ENCODE data around the gene GSTM2. TPM values are rescaled to one million over a fixed set of nuclear protein-coding genes. Genes with fewer than 3 reads are reported as not detected.
"Not testable (repeated sequence)": the region's sequence is repeated elsewhere in the genome, so short reads cannot be mapped to it uniquely, and the experiment has no call there.

Gene GSTM2
- total RNA-seq, 4 donors from 2014 or later = 32.1 to 154 (median 72.1) TPM

- TF ChIP-seq POLR2A (IDR thresholded peaks at IDR 0.05) = no peak
- no peak for TF ChIP-seq CTCF (IDR thresholded peaks at IDR 0.05)
- no peak for DNase-seq
- Histone ChIP-seq H3K4me3 (no peak overlapping the region), H3K27me3 (no peaks in the 10 kb centered on the region), H3K9me3 (no peaks in the 10 kb centered on the region), H3K36me3 (no peaks in the 10 kb centered on the region), H3K4me1 (no peaks in the 10 kb centered on the region), H3K27ac (no peak overlapping the region)
- intact Hi-C loops (cut with DNase I; ENCODE audit: low total_unique reads) = no loop called here
These were observed 1.5 kb downstream of the GSTM2 start for GRCh38 chr1:109669246-109669948.

GRCh38 chr1:109669949-109670302 is 2.1 kb downstream of the GSTM2 start:
- DNase-seq; intact Hi-C loops (cut with DNase I; ENCODE audit: low total_unique reads): not testable (repeated sequence)

GRCh38 chr1:109671067-109671466 is 3.2 kb downstream of the GSTM2 start:
- no peak overlapping the region for H3K4me3 ChIP-seq
- H3K27me3 ChIP-seq = no peaks in the 10 kb centered on the region
- no peak for DNase-seq
- H3K9me3 ChIP-seq = no peaks in the 10 kb centered on the region
- no peaks in the 10 kb centered on the region for H3K4me1 ChIP-seq
- no peak for TF ChIP-seq CTCF (IDR thresholded peaks at IDR 0.05)
- no peak for TF ChIP-seq POLR2A (IDR thresholded peaks at IDR 0.05)
- intact Hi-C loops (cut with DNase I; ENCODE audit: low total_unique reads) = no loop called here
- no peak overlapping the region for H3K27ac ChIP-seq
- H3K36me3 ChIP-seq = no peaks in the 10 kb centered on the region

More at GRCh38 chr1:109669949-109670302, 2.1 kb downstream of the GSTM2 start:
- not testable (repeated sequence) for H3K9me3 ChIP-seq, H3K27ac ChIP-seq, H3K36me3 ChIP-seq, H3K4me3 ChIP-seq, H3K27me3 ChIP-seq, H3K4me1 ChIP-seq

GRCh38 chr1:109673861-109674260 is 6.0 kb downstream of the GSTM2 start:
- H3K27me3 ChIP-seq; DNase-seq; H3K4me3 ChIP-seq; H3K27ac ChIP-seq; H3K36me3 ChIP-seq; H3K4me1 ChIP-seq; H3K9me3 ChIP-seq; intact Hi-C loops (cut with DNase I; ENCODE audit: low total_unique reads): not testable (repeated sequence)

- DNase-seq; intact Hi-C loops (cut with DNase I; ENCODE audit: low total_unique reads); H3K4me3 ChIP-seq; H3K27ac ChIP-seq; H3K4me1 ChIP-seq; H3K9me3 ChIP-seq; H3K36me3 ChIP-seq; H3K27me3 ChIP-seq: not testable (repeated sequence)
These were observed 9.0 kb downstream of the GSTM2 start for GRCh38 chr1:109676683-109677381.

- Histone ChIP-seq H3K27ac (no peak overlapping the region), H3K9me3 (no peaks in the 10 kb centered on the region), H3K4me1 (no peaks in the 10 kb centered on the region), H3K27me3 (no peaks in the 10 kb centered on the region), H3K4me3 (no peak overlapping the region), H3K36me3 (no peaks in the 10 kb centered on the region)
- TF ChIP-seq CTCF (IDR thresholded peaks at IDR 0.05) = no peak
- no peak for TF ChIP-seq POLR2A (IDR thresholded peaks at IDR 0.05)
- intact Hi-C loops (cut with DNase I; ENCODE audit: low total_unique reads) = no loop called here
- no peak for DNase-seq
These were observed 9.6 kb downstream of the GSTM2 start for GRCh38 chr1:109677459-109677858.

GRCh38 chr1:109678637-109679036 is 10.8 kb downstream of the GSTM2 start:
- H3K27ac ChIP-seq; H3K4me1 ChIP-seq; DNase-seq; intact Hi-C loops (cut with DNase I; ENCODE audit: low total_unique reads); H3K4me3 ChIP-seq; H3K36me3 ChIP-seq; H3K9me3 ChIP-seq; H3K27me3 ChIP-seq: not testable (repeated sequence)

- H3K4me1 ChIP-seq; H3K4me3 ChIP-seq; H3K36me3 ChIP-seq; H3K27me3 ChIP-seq; DNase-seq; H3K27ac ChIP-seq; H3K9me3 ChIP-seq; intact Hi-C loops (cut with DNase I; ENCODE audit: low total_unique reads): not testable (repeated sequence)
These were observed 16.9 kb downstream of the GSTM2 start for GRCh38 chr1:109684777-109685176.

GRCh38 chr1:109685399-109685798 is 17.5 kb downstream of the GSTM2 start:
- H3K27ac ChIP-seq; DNase-seq; H3K27me3 ChIP-seq; H3K4me1 ChIP-seq; intact Hi-C loops (cut with DNase I; ENCODE audit: low total_unique reads); H3K9me3 ChIP-seq; H3K4me3 ChIP-seq; H3K36me3 ChIP-seq: not testable (repeated sequence)

GRCh38 chr1:109685890-109686289 is 18.0 kb downstream of the GSTM2 start:
- H3K4me3 ChIP-seq; DNase-seq; H3K9me3 ChIP-seq; H3K4me1 ChIP-seq; H3K27me3 ChIP-seq; intact Hi-C loops (cut with DNase I; ENCODE audit: low total_unique reads); H3K36me3 ChIP-seq: not testable (repeated sequence)
- peak overlapping the region in 1 of 2 donors; percentile 24 for H3K27ac ChIP-seq
